Measurements from ENCODE around the gene SBF1. TPM values are rescaled to one million over a fixed set of nuclear protein-coding genes. Genes with fewer than 3 reads are reported as not detected.

The SBF1 gene
- total and polyA plus RNA-seq, 2 donors (not counting 1 experiment from before 2014, with no cell fraction given): 110 to 254 TPM

- Histone ChIP-seq H3K27me3 (replicated peaks in 1 of 4; ENCODE audit: control extremely low read depth in 1 of 4, control insufficient read depth in 3 of 4, insufficient read depth in 4 of 4, low read length in 3 of 4) (no peaks in the 10 kb centered on the region), H3K4me3 (ENCODE audit: control extremely low read depth in 1 of 5, extremely low read depth in 1 of 5, insufficient read depth in 1 of 5, low read depth in 2 of 5, low read length in 4 of 5) (no peak overlapping the region), H3K4me1 (ENCODE audit: control insufficient read depth in 2 of 2, insufficient read depth in 2 of 2, low read length in 2 of 2) (peaks cover 3 to 10% of the 10 kb centered on the region in 2 donors), H3K79me2 (ENCODE audit: control insufficient read depth, insufficient read depth, low read length) (peaks cover 6% of the 10 kb centered on the region), H3K9ac (ENCODE audit: low read length) (no peak overlapping the region), H3K9me3 (ENCODE audit: control extremely low read depth in 1 of 3, control insufficient read depth in 2 of 3, insufficient read depth in 1 of 3, low read length in 2 of 3) (no peaks in the 10 kb centered on the region), H2AFZ (ENCODE audit: insufficient read depth, low read depth, low read length, poor library complexity, severe bottlenecking) (no peak overlapping the region), H3K27ac (ENCODE audit: low read length in 2 of 2) (no peak overlapping the region), H4K20me1 (ENCODE audit: control insufficient read depth, insufficient read depth, low read length, poor library complexity, severe bottlenecking) (peaks cover 10% of the 10 kb centered on the region), H3K4me2 (replicated peaks; ENCODE audit: low read depth, low read length, poor library complexity, severe bottlenecking) (no peak overlapping the region), H3K36me3 (replicated peaks in 1 of 2; ENCODE audit: control extremely low read depth in 1 of 2, control insufficient read depth in 1 of 2, extremely low read depth in 1 of 2, insufficient read depth in 2 of 2, low read length in 1 of 2) (peaks cover 0 to 24% of the 10 kb centered on the region in 2 experiments)
- DNase-seq (peak; percentile 8), ATAC-seq (ENCODE audit: low read depth) (no peak)
- Mint-ChIP-seq H3K27ac (no peak overlapping the region), H3K9me3 (ENCODE audit: insufficient read depth) (no peaks in the 10 kb centered on the region), H3K4me1 (peaks cover 4% of the 10 kb centered on the region), H3K27me3 (no peaks in the 10 kb centered on the region), H3K4me3 (no peak overlapping the region)
- no peak for TF ChIP-seq CTCF (IDR thresholded peaks at IDR 0.05)
- TF ChIP-seq EZH2 (IDR thresholded peaks at IDR 0.05; ENCODE audit: borderline replicate concordance, insufficient read depth, low read depth, low read length, poor library complexity, severe bottlenecking): no peak
- CTCF ChIA-PET: interaction anchor here (0.8 to 4.6 kb wide), 5 partner anchors 10 to 62 kb away, joined by 4 to 40 read pairs (median 9); partner anchors contain the start of genes SCO2 and SYCE3
- WGBS (ENCODE audit: insufficient coverage): 100% methylated on average over 11 of the region's 12 CpGs
- POLR2A ChIA-PET: interaction anchor here (0.7 kb wide), 1 partner anchor 50 kb away, joined by 3 read pairs; no protein-coding TSS in a partner anchor
- intact Hi-C loops (cut with micrococcal nuclease): no loop called here
Observed at GRCh38 chr22:50500452-50500851, 25.6 kb upstream of the SBF1 start.

- Mint-ChIP-seq H3K4me3 (no peak overlapping the region), H3K9me3 (ENCODE audit: insufficient read depth) (no peaks in the 10 kb centered on the region), H3K27ac (no peak overlapping the region), H3K27me3 (no peaks in the 10 kb centered on the region), H3K4me1 (peaks cover 4% of the 10 kb centered on the region)
- ATAC-seq (ENCODE audit: low read depth) (peak; percentile 94), DNase-seq (peak; percentile 80)
- no peak for TF ChIP-seq EZH2 (IDR thresholded peaks at IDR 0.05; ENCODE audit: borderline replicate concordance, insufficient read depth, low read depth, low read length, poor library complexity, severe bottlenecking)
- TF ChIP-seq CTCF (IDR thresholded peaks at IDR 0.05): peak; percentile 73
- Histone ChIP-seq H3K27ac (ENCODE audit: low read length in 2 of 2) (no peak overlapping the region), H3K9me3 (ENCODE audit: control extremely low read depth in 1 of 3, control insufficient read depth in 2 of 3, insufficient read depth in 1 of 3, low read length in 2 of 3) (no peaks in the 10 kb centered on the region), H3K36me3 (replicated peaks in 1 of 2; ENCODE audit: control extremely low read depth in 1 of 2, control insufficient read depth in 1 of 2, extremely low read depth in 1 of 2, insufficient read depth in 2 of 2, low read length in 1 of 2) (peaks cover 0 to 13% of the 10 kb centered on the region in 2 experiments), H2AFZ (ENCODE audit: insufficient read depth, low read depth, low read length, poor library complexity, severe bottlenecking) (no peak overlapping the region), H3K4me1 (ENCODE audit: control insufficient read depth in 2 of 2, insufficient read depth in 2 of 2, low read length in 2 of 2) (peaks cover 3 to 10% of the 10 kb centered on the region in 2 donors), H3K4me2 (replicated peaks; ENCODE audit: low read depth, low read length, poor library complexity, severe bottlenecking) (no peak overlapping the region), H3K79me2 (ENCODE audit: control insufficient read depth, insufficient read depth, low read length) (no peaks in the 10 kb centered on the region), H3K27me3 (replicated peaks in 1 of 4; ENCODE audit: control extremely low read depth in 1 of 4, control insufficient read depth in 3 of 4, insufficient read depth in 4 of 4, low read length in 3 of 4) (no peaks in the 10 kb centered on the region), H3K9ac (ENCODE audit: low read length) (no peak overlapping the region), H3K4me3 (ENCODE audit: control extremely low read depth in 1 of 5, extremely low read depth in 1 of 5, insufficient read depth in 1 of 5, low read depth in 2 of 5, low read length in 4 of 5) (no peak overlapping the region), H4K20me1 (ENCODE audit: control insufficient read depth, insufficient read depth, low read length, poor library complexity, severe bottlenecking) (no peaks in the 10 kb centered on the region)
- ChIA-PET CTCF (interaction anchor here (0.7 to 5.4 kb wide), 43 partner anchors 10 to 259 kb away, joined by 3 to 42 read pairs (median 6); partner anchors contain the start of genes DENND6B, HDAC10, LMF2 and NCAPH2), POLR2A (interaction anchor here (0.5 to 1.2 kb wide), 6 partner anchors 26 to 257 kb away, joined by 3 to 11 read pairs (median 3); partner anchors contain the start of gene HDAC10)
- intact Hi-C loops (cut with micrococcal nuclease): loop anchor here (1.0 to 2.0 kb wide), 5 partner anchors 28 to 257 kb away; no protein-coding TSS in a partner anchor
- WGBS (ENCODE audit: insufficient coverage): 45% methylated on average over 8 of the region's 13 CpGs
Observed at GRCh38 chr22:50498322-50498890, 23.6 kb upstream of the SBF1 start.

Data from B cell (primary cell).